ENCODE data around the gene PSMG3. TPM values are rescaled to one million over a fixed set of nuclear protein-coding genes. Genes with fewer than 3 reads are reported as not detected.

Gene PSMG3
- total RNA-seq, 1 donor from 2014 or later, result 33.7 TPM

Other genes starting within 250 kb of the PSMG3 start
- gene MICALL2, start 110.6 kb downstream of the PSMG3 start, total RNA-seq, result 0.88 and 2.5 TPM in 2 replicates
- gene INTS1, start 65.6 kb downstream of the PSMG3 start, total RNA-seq, result 80.9 and 90.5 TPM in 2 replicates
- gene MAFK, start 39.3 kb downstream of the PSMG3 start, total RNA-seq, result 29.2 and 31.6 TPM in 2 replicates
- not detected in 2 replicates for gene TMEM184A, start 13.8 kb downstream of the PSMG3 start, total RNA-seq
- gene ELFN1, start 100.2 kb upstream of the PSMG3 start, total RNA-seq, result 0.10 and 0.17 TPM in 2 replicates